HG02885 (cell line): Measurements from ENCODE around the gene KIF26A.

Source experiments
- ATAC-seq: cut with Tn5 transposase; IDR thresholded peaks from one replicate; pipeline ENCODE4 v1.9.1; 2021; ENCODE audit warnings: mild to moderate bottlenecking; ENCODE audit not compliant: unreplicated experiment, poor library complexity

The KIF26A gene

GRCh38 chr14:104171895-104172294, 33.5 kb downstream of the KIF26A start:
- ATAC-seq = no peak

GRCh38 chr14:104172349-104172748, 34.0 kb downstream of the KIF26A start:
- no peak for ATAC-seq

GRCh38 chr14:104172880-104173279, 34.5 kb downstream of the KIF26A start:
- no peak for ATAC-seq

- no peak for ATAC-seq
These were observed 35.7 kb downstream of the KIF26A start for GRCh38 chr14:104174051-104174450.

GRCh38 chr14:104175041-104175440, 36.7 kb downstream of the KIF26A start:
- ATAC-seq = no peak

- no peak for ATAC-seq
These were observed 37.4 kb downstream of the KIF26A start for GRCh38 chr14:104175811-104176210.

- no peak for ATAC-seq
These were observed 38.2 kb downstream of the KIF26A start for GRCh38 chr14:104176611-104177010.

GRCh38 chr14:104177411-104177810, 39.0 kb downstream of the KIF26A start:
- no peak for ATAC-seq

GRCh38 chr14:104178279-104178678, 39.9 kb downstream of the KIF26A start:
- ATAC-seq = no peak

GRCh38 chr14:104179126-104179525, 40.7 kb downstream of the KIF26A start:
- ATAC-seq = no peak

- ATAC-seq = no peak
These were observed 41.3 kb downstream of the KIF26A start for GRCh38 chr14:104179564-104180129.

GRCh38 chr14:104180561-104181165, 42.3 kb downstream of the KIF26A start:
- ATAC-seq = no peak

GRCh38 chr14:104181761-104182530, 43.6 kb downstream of the KIF26A start:
- ATAC-seq = no peak

- ATAC-seq = no peak
These were observed 44.6 kb downstream of the KIF26A start for GRCh38 chr14:104182857-104183425.

GRCh38 chr14:104183796-104184195, 45.4 kb downstream of the KIF26A start:
- ATAC-seq = no peak

GRCh38 chr14:104184506-104184905, 46.1 kb downstream of the KIF26A start:
- no peak for ATAC-seq

GRCh38 chr14:104184911-104185499, 46.6 kb downstream of the KIF26A start:
- ATAC-seq = no peak

- no peak for ATAC-seq
These were observed 47.6 kb downstream of the KIF26A start for GRCh38 chr14:104185916-104186495.

GRCh38 chr14:104186575-104186974, 48.2 kb downstream of the KIF26A start:
- ATAC-seq = no peak

- no peak for ATAC-seq
These were observed 48.9 kb downstream of the KIF26A start for GRCh38 chr14:104187121-104187889.
